ENCODE results near the gene DCLK1.

- TF ChIP-seq POLR2A (IDR thresholded peaks at IDR 0.05): no peak
- TF ChIP-seq, protein P1, sequence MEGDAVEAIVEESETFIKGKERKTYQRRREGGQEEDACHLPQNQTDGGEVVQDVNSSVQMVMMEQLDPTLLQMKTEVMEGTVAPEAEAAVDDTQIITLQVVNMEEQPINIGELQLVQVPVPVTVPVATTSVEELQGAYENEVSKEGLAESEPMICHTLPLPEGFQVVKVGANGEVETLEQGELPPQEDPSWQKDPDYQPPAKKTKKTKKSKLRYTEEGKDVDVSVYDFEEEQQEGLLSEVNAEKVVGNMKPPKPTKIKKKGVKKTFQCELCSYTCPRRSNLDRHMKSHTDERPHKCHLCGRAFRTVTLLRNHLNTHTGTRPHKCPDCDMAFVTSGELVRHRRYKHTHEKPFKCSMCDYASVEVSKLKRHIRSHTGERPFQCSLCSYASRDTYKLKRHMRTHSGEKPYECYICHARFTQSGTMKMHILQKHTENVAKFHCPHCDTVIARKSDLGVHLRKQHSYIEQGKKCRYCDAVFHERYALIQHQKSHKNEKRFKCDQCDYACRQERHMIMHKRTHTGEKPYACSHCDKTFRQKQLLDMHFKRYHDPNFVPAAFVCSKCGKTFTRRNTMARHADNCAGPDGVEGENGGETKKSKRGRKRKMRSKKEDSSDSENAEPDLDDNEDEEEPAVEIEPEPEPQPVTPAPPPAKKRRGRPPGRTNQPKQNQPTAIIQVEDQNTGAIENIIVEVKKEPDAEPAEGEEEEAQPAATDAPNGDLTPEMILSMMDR (IDR thresholded peaks at IDR 0.05): no peak
Measured at GRCh38 chr13:36090592-36090991, 40.6 kb downstream of the DCLK1 start.

All from esophagus squamous epithelium (tissue), 4 donors.